Dedifferentiated amniotic fluid mesenchymal stem cell (primary cell): ENCODE results near the gene LY6G5B.

Source experiments
- DNase-seq: peaks from one replicate; pipeline ENCODE4 v3.0.0-alpha.2; 2016; ENCODE audit errors: extremely low spot score

LY6G5B gene

DNA sequence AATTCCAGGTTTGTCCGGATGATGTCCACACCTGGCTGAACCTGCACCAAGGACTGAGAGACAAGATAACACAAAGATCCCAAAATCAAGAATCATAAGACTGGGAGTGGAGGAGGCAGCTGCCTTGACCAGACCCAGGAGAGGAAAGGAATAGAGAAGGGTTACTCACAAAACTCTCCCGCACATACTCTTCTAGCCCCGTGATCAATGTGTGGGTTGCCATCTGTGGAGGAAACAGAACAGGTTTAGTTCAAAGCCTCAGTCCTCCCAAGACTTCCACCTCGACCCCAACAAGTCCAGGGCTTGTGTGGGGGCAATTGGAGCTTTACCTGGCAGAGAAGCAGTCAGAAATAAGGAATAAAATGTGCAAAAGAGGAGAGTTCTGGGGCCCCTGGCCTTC lies 28.4 kb upstream of the LY6G5B start:
- no peak for DNase-seq

DNA sequence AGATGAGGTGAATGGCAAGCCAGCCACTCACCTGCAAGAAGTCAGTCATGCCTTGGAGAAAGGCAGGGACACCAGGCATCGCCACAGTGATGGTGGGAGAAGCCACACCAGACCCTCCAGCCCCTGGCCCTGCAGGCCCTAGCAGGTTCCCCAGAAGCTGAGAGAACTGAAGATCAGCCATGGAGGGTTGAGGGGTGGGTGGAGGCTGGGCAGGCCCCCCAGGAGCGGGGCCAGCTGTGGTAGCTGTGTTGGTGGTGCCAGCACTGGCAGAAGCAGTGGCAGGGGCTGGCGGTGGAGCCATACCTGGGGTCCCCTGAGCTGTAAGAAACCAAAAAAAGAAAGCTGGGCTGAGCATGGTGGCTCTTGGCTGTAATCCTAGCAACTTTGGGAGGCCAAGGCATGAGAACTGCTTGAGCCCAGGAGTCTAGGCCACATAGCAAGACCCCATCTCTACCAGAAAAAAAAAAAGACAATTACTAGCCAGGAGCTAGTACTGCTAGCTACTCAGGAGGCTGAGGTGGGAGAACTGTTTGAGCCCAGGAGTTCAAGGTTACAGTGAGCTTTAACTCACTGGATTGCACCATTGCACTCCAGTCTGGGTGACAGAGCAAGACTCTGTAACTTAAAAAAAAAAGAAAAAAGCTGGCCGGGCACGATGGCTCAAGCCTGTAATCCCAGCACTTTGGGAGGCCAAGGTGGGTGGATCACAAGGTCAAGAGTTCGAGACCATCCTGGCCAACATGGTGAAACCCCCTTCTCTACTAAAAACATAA lies 26.8 kb upstream of the LY6G5B start:
- DNase-seq = no peak

DNA sequence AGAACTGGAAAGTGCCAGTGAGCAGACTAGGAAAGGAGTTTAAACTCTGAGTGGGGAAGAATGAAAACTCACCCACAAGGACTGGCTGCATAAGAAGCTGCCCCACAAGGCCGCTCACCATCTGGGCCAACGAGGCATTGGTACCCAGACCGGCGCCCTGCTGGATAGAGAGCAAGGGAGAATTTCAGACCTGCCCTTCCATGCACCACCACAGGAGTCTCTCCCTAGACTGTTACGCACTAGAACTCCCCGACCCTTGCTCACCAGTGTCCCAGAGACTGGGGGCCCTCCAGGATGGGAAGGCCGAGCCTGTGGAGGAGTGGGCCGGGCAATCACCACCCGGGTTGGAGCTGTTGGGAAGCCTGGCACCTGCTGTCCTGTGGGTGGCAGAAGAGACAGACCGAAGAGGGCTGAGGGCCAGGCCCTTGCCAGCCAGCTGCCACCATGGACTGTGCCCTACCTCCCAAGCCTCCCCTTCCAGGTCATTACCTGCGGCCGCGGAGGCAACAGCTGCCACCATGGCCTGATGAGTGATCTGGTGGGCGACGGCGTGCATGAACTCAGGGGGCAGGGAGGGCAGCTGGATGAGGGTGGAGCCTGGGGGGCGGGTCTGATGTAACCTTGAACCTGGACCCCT lies 25.8 kb upstream of the LY6G5B start:
- DNase-seq = no peak

DNA sequence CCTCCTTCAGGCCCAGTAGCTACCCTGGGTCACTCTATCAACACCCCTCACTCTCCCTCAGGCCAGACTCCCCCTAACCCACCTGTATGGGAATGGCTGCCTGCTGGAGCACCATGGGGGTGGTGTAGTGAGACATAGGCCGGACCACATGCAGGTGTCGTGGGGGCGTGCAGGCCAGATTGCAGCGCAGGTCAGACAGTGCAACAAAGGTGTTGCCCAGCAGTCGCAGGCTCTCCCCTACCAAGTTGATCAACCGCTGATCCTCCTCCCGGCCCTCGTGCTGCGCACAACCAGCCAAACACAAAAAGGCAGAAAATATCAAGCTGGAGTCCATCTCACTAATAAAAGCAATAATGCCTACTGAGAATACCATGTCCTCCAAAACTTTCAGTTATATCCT lies 24.5 kb upstream of the LY6G5B start:
- DNase-seq = no peak

DNA sequence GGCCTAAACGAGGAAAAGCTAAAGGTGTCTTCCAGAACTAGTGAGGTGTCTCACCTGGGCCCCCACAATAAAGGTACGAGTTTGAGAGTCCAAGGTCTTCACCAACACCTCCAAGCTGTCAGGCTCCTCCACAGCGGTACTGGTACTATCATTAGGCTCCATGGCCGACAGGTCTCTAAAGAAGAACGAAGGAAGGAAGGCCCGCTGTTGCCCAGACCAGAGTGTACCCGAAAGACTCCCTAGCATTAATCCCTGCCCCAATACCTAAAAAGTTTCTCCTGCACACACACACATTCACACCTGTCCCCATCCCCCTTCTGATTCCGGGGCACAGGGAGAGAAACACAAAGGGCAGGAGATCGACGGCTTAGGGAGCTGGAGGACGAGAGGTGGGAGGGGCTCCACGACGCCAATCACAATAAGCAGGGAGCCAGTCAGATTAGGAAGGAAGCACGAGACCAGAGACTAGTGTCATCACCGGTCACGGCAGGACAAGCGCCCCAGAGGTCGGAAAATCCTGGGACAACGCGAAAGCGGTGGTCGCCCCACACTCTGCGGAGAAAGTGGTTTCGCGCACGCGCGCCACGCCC lies 18.1 kb upstream of the LY6G5B start:
- DNase-seq = peak; percentile 71

DNA sequence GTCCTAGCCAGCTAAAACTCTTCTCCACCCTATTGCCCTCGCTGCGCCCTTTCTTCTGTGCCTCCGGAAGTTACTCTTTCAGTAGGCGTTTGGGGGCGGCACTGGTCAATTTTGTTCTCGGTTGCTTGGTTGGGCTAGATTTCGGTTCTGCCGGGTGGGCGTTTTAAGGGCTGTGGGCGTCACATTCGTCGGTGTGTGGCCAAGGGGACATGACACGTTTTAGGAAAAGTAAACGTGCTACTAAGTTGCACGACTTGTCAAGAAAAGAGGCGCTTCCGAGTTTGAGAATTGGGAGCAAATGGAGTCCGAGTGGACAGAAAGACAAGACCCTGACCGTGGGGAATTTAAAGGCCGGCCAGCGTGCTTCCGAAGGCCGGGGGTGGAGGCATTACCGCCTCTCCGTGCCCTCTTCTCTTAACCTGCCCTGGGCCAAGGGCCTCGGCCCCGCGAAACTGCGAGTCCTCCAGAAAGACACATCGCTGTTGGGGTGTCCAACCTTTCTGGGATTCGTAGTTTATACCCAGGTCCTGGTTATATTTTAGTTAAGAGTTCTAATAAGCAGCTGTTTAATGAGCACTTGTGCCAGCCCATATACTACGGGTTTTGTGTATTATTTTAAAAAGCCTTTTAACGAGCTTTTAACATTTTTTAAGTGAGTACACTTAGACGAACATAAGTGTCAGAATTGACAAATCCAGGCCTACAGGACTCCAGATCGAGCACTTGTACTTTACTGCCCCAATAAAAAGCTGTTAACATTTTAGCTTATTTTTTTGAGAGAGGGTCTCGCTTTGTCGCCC lies 16.7 kb upstream of the LY6G5B start:
- DNase-seq = no peak

DNA sequence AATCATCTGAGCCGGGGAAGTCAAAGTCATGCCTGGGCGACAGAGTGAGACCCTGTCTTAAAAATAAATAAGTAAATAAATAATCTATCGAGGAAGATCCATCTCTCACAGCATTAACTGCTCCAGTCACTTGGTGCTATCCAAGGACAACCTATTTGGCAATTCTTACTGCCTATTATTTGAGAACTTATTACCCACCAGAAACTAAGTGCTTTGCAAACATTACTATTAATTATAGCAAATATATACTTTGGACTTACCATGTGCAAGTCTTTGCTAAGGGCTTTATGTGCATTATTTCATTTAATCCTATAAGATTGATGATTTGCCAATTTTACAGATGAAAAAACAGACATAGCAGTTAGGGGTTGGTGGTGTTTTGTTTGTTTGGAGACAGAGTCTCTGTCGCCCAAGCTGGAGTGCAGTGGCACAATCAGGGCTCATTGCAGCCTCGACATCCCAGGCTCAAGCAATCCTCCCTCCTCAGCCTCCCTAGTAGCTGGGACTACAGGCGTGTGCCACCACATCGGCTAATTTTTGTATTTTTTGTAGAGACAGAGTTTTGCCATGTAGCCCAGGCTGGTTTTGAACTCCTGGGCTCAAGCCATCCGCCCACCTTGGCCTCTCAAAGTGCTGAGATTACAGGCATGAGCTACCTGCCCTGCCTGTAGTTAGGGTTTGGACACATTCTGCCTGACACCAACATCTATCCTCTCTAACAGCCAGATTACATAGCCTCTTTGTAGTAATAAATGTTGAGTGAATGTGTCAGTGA lies 15.0 kb upstream of the LY6G5B start:
- no peak for DNase-seq

DNA sequence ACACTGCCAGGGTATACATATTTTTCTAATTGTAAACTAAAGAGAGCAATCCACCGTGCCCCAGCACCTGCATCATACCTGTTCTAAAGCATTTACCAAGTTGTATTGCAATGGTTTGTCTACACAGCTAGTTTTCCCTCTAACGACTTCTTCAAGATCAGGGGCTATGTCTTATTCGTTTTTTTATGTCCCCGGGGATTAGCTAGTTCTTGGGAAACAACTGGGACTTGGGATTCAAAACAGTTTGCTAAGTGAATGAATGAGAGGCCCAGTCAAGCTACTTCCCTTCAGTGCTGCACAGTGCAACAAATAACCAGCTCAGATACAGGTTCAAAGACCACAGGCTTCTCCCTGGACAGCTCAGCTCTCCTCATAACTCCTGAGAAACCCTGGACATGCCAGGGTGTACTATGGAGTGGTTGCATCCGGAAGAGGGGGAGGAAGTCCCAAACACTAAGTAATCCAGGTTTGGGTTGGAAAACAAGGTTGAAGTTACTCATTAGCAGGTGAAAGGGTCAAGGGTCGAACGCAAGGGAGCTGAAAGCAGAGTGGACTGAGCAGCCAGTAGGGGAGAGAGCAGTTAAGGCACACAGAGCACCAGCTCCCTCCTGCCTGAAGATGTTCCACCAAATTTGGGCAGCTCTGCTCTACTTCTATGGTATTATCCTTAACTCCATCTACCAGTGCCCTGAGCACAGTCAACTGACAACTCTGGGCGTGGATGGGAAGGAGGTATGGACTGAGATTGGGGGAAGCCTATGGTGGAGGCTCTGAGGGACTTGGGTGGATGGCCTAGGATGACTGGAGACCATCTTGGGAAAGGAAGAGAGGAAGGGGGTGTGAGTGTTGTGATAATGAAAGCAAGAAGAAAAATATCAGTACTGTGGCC lies 14.2 kb upstream of the LY6G5B start, which contains the start of gene APOM:
TSS of gene APOM (plus strand) at position 546 of the 889 bp plus-strand sequence. CDS start at position 619, 73 bp downstream.
- DNase-seq = no peak

DNA sequence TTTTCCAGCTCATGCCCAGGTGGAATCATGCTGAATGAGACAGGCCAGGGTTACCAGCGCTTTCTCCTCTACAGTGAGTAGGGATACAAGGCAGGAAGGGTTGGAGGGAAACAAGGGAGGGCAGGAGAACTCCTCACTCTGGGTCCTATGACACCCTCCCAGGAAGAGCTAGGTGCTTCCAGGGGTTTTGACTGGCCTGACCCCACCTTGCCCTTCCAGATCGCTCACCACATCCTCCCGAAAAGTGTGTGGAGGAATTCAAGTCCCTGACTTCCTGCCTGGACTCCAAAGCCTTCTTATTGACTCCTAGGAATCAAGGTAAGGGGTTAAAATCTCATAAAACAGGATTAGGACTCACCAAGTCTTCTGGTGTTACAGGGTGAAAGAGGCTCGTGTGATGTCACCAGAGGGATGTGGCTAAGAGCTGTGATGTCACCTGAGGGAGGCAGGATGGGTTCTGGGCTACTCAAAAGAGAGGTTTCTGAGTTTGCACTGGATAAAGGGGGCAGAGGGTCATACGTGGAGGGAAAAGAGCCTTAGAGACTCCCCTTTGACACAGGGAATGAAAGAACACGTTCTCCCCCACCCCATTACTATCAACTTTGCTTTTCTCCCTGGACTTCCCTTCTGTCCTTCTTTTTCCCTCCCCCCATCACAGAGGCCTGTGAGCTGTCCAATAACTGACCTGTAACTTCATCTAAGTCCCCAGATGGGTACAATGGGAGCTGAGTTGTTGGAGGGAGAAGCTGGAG lies 12.2 kb upstream of the LY6G5B start:
- DNase-seq = no peak

DNA sequence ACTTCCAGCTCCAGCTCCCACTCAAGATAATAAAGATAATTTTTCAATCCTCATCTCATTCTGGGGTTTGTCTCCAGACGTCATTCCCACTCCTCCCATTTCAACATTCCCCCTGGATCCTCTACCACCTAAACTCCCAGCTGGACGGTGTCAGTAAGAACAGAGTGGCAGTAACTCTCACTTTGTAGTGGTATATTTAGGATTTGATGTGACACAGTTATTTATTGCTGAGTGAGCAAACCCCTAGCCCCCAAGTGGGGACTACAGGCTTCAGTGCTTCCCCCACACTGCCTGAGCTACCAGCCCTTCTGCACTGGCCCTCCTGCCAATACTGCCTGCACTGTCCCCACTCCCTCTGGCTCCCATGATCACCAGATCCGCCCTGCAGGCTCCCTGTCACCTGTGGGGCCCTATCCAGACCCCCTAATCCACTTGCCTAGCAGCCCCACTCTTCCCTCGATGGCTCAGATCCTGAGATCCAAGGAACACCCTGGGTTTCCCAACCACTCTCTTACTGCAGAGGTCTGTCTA lies 11.6 kb upstream of the LY6G5B start:
- no peak for DNase-seq

DNA sequence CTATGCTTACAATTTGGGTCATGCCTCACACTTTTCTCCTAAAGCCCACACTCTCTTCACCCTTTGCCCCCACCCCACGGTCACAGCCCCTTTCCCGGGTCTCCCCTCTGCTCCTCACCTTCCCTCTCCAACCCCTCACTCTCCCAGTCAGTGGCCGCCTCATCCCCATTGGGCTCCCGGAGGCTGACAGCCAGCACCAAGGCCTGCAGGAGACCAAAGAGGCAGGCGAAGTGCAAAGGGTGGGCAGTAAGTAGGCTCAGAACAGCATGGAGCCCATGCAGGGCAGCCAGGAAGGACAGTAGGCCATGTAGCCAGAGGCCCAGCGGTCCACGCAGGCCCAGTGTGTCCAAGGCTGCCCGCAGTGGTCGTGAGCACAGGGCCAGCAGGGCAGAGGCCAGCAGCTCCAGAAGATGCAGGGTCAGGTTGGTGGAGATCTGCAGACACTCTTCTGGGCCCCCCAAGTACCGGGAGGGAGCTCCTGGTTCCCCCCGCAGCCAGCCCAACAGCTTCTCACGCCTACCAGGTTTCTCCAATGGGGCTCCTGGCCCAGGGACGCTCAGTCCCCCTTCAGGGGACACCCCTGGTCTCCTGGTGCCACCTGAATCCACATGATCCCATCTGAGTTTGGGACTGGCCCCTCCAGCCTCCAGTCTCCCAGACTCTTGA lies 10.7 kb upstream of the LY6G5B start:
- no peak for DNase-seq

DNA sequence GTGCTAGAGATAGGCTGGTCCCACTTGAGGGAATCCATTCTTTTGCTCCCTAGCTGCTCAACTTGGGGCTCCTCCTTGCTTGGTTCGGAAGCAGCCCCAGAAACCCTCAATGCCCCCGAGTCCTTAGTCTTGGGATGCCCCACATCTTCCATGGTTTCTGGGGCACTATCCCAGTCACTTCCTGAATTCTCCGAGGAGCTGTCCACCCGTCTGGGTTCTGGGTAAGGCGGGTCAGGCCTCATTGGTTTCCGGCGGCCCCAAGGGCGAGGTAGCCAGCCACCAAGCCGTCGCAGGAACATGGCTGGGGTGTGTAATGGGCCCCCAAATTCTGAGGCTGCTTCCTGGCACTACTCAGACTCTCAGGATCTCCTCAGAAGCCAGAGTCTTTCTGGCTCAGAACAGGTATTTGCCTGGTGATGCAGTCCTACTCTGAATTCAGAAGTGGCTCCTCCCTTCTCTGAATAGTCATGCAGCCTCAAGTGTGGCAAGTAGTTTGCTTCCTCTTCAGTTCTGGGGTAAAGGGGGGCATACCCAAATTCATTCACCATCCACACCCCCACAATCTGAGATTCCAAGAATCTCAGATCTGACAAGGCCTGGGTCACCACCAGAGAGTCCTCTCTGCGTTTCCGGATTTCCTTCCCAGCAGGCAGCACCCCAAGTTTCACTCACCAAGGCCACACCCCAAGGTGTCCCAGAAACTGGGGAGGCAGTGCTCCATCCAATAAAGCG lies 10.0 kb upstream of the LY6G5B start:
- DNase-seq = no peak

DNA sequence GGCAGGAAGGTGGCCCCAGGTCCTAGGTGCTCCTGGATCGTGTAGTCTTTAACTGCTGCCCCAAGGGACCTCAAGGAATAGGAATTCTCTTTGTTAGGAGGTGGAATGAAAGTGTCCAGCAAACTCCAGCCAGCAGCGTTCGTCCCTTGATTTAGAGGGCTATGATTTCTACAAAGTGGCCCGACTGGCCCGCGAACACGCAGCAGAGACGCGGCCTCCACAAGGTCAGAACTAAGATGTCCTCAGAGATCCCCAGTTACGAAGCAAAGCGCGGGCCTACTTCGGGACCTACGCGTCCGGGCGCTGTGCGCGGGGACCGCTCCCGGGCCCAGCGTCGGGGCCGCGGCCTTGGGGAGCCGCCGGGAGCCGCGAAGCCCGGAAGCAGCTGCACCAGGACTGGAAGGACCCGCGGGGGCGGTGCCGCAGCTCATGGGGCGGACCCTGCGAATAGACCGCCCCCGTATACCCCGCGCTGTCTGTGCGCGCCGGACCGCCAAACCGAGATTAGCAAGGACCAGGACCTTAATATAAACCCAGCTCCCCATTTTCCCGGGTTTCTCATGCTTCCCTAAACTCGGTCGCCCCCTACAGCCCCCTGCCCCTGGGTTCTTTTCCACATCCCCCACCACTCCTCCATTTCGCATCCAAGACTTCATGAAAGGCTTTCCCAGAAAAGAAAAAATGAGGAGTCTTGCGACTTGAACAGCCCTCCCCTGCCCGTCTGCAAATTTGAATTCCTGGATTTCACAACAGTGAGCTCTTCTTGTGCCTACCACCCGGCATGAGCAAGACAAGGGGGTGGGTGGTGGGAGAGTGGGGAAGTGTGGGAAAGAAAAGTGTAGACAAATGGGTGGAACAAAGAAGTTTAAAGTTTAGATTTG lies 9.2 kb upstream of the LY6G5B start, which contains the start of gene C6orf47:
TSS of gene C6orf47 (minus strand) at position 398 of the 881 bp plus-strand sequence. CDS start 831 bp downstream, outside the sequence.
- DNase-seq = peak; percentile 56

DNA sequence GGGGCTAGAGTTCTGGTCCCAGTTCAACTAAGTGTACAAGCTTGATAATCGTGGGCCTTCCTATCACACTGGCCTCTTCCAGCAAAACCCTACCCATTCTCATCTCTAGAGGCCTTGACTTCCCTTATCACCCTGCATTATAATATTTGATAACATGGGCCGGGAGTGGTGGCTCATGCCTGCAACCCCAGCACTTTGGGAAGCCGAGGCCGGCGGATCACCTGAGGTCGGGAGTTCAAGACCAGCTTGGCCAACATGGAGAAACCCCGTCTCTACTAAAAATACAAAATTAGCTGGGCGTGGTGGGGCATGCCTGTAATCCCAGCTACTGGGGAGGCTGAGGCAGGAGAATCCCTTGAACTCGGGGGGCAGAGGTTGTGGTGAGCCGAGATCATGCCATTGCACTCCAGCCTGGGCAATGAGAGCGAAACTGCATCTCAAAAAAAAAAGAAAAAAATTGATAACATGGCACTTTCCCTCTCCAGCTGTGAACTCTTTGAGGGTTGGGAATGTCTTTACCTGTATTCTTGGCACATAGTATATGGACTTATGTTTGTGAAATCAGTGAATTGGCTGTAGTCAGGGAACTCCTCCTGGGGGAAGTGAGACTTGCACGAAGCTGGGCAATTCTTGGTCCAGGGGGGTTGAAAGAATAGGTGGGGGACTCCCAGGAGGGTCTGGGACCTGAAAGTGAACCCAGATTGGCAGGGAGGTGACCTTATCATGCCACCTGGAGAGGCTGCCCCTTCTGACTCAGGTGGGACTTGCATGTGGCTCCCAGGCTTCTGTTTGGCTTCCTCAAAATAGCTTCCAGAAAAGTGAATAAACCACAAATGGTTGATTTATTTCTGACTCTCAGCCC lies 8.3 kb upstream of the LY6G5B start:
- no peak for DNase-seq

DNA sequence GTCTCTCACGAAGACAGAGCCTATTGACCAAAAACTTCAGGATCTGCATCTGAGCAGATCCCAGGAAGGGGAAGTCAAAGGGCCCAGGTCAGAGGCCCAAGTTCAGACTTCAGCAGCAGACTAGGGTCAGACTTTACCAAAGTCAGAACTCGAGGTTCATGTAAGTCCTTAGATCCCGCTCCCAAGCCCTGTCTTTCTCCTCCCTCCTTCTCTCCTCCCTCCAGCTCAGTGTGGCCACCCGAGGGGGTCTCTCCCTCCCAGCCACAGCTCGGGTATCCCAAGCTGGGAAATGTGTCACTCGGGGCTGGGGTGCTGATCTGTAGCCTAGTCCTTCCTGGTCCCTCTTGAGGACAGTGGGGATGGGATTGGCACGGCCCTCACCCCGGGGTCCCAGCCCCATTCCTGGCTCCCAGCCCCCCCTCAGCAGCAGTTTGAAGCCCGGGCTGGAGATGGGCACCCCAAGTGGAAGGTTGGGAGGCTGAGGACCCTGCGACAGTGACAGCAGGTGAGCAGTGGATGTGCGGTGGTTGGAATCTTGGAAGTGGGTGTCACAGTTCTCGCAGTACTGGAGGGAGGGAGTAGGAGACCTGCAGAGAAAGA lies 7.6 kb upstream of the LY6G5B start:
- DNase-seq = no peak
